Panc1 (cell line): ENCODE results near the gene MAST3. TPM values are rescaled to one million over a fixed set of nuclear protein-coding genes. Genes with fewer than 3 reads are reported as not detected.

ENCODE experiments used
- ATAC-seq: fragments of 200-7000 bp; cut with Tn5 transposase; 2 replicates; pipeline ENCODE4 v1.9.1; 2020; ENCODE audit warnings: mild to moderate bottlenecking, moderate library complexity
- BruUV-seq: library from RNA; stranded (reverse); fragments of 400-500 nt; replicated peaks from 2 replicates; lab custom pipeline; 2021; lab: Mats Ljungman, UMichigan
- CTCF ChIA-PET: fragments of 300-600 bp; sonication (Branson Sonifier 250); formaldehyde crosslinking; loops from one replicate; lab custom pipeline; 2022; ENCODE audit warnings: antibody characterized with exemption; lab: Charles Lee
- POLR2A ChIA-PET: fragments of 300-600 bp; sonication (Branson Sonifier 250); formaldehyde crosslinking; loops from one replicate; lab custom pipeline; 2022; ENCODE audit warnings: antibody characterized with exemption; lab: Charles Lee
- DNase-seq: peaks from one replicate; pipeline ENCODE4 v3.0.0-alpha.2; 2010; ENCODE audit warnings: low read depth, low spot score
- H3K27ac ChIP-seq: 2 replicates; pipeline ENCODE4 v1.5.1; 2011; ENCODE audit warnings: mild to moderate bottlenecking, low read length, inconsistent platforms
- H3K27me3 ChIP-seq: fragments of 200-500 bp; sonication (Bioruptor generic); 2 replicates; pipeline ENCODE4 v1.6.0; 2014; ENCODE audit warnings: low read length, inconsistent platforms; ENCODE audit not compliant: control insufficient read depth, insufficient read depth
- H3K36me3 ChIP-seq: fragments of 200-500 bp; sonication (Bioruptor generic); 2 replicates; pipeline ENCODE4 v1.5.1; 2014; ENCODE audit warnings: inconsistent platforms, mild to moderate bottlenecking, low read length, moderate library complexity; ENCODE audit not compliant: control insufficient read depth, insufficient read depth
- H3K4me1 ChIP-seq: 2 replicates; pipeline ENCODE4 v1.5.1; 2011; ENCODE audit warnings: inconsistent platforms, mild to moderate bottlenecking, low read length, moderate library complexity; ENCODE audit not compliant: control insufficient read depth, insufficient read depth
- H3K4me3 ChIP-seq, 2 experiments: 2 replicates each; pipeline ENCODE4 v1.5.1; 2011 to 2012; ENCODE audit warnings: low read depth in 2 of 2, low read length in 2 of 2, mild to moderate bottlenecking in 2 of 2, inconsistent platforms in 1 of 2, moderate library complexity in 1 of 2
- H3K9me3 ChIP-seq: fragments of 200-500 bp; sonication (Bioruptor generic); 2 replicates; pipeline ENCODE4 v1.5.1; 2014; ENCODE audit warnings: low read depth, mild to moderate bottlenecking, inconsistent platforms, low read length, moderate library complexity; ENCODE audit not compliant: control insufficient read depth, insufficient read depth
- POLR2AphosphoS5 ChIP-seq: IDR thresholded peaks from 2 replicates; pipeline ENCODE4 v1.6.1; 2012; ENCODE audit warnings: mild to moderate bottlenecking, low read depth, low read length, moderate library complexity
- SIN3A ChIP-seq: IDR thresholded peaks from 2 replicates; pipeline ENCODE4 v1.6.1; 2012; ENCODE audit warnings: low read depth, mild to moderate bottlenecking, low read length, moderate library complexity, borderline replicate concordance; ENCODE audit not compliant: insufficient read depth
- TCF7L2 ChIP-seq: IDR thresholded peaks from 2 replicates; pipeline ENCODE4 v1.6.1; 2011; ENCODE audit warnings: mild to moderate bottlenecking, low read depth, low read length, inconsistent platforms
- in situ Hi-C: cut with HindIII; loops from 2 replicates; pipeline ENCODE4 v1.10.0; 2016; ENCODE audit warnings: low sequenced_read_pairs, low pct_unique_long_range_greater_than_20kb
- intact Hi-C: fragments of 100-400 bp; cut with micrococcal nuclease; formaldehyde crosslinking; loops from one replicate; pipeline ENCODE4 v1.10.0; 2022; ENCODE audit not compliant: unreplicated experiment
- total RNA-seq: library from RNA; stranded (reverse); gene quantifications from one replicate; pipeline ENCODE4 v1.2.1, GENCODE V29; 2021; ENCODE audit not compliant: unreplicated experiment
- TF ChIP-seq, protein P1 (sequence below), 2 experiments: IDR thresholded peaks; 2 replicates each; pipeline ENCODE4 v1.6.1; 2011 to 2012; ENCODE audit warnings: low read depth in 2 of 2, control low read depth in 1 of 2, low read length in 1 of 2, mild to moderate bottlenecking in 1 of 2, moderate library complexity in 1 of 2; ENCODE audit not compliant: insufficient read depth in 1 of 2
- TF ChIP-seq, protein P2 (sequence below): fragments of 450-650 bp; IDR thresholded peaks from 2 replicates; pipeline ENCODE4 v1.5.1; 2017; ENCODE audit warnings: mild to moderate bottlenecking

MAST3 gene
- total RNA-seq, 1 experiment from 2014 or later: 13.1 TPM

DNA sequence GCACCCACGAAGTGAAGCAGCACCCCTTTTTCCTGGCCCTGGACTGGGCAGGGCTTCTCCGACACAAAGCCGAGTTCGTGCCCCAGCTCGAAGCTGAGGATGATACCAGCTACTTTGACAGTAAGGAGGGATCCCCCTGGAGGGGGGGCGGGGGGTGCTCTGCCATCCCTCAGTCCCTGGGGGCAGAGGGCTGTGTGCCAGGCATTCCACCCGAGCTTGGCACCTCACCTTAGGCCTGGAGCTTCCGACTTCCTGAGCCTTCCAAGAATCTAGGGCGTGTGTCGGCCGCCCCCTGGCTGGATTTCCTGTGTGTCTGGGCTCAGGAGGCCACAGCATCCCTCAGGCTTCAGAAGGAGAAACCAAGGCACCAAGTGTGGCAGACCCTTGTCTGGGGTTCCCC lies 39.7 kb downstream of the MAST3 start:
- CTCF ChIA-PET: no interaction called here

DNA sequence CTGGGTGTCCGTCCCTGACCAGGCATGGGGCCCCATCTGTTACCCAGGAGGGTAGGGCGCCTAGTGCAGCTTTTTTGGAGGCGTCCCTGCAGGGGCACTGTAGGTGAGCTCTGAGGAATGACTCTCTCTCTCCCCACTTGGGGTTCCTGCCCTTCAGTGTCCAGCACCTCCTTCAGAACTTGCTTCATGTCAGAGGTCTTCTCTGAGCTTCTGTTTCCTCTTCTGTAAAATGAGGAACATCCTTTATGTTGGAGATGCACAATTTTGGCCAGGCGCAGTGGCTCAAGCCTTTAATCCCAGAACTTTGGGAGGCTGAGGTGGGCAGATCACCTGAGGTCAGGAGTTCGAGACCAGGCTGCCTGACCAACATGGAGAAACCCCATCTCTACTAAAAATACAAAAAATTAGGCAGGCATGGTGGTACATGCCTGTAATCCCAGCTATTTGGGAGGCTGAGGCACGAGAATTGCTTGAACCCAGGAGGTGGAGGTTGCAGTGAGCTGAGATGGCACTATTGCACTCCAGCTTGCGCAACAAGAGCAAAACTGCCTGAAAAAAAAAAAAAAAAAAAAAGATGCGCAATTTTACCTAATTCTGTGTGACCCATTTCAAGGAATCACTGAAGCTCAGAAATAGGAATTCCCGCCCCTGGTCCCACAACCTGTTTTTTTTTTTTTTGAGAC lies 40.2 kb downstream of the MAST3 start:
- in situ Hi-C loops (no loop called here), intact Hi-C loops (no loop called here)
- ATAC-seq (no peak), DNase-seq (no peak)
- BruUV-seq: no TSS peak
- Histone ChIP-seq H3K4me1 (no peaks in the 10 kb centered on the region), H3K36me3 (no peaks in the 10 kb centered on the region), H3K27ac (no peak overlapping the region), H3K4me3 (no peak overlapping the region), H3K9me3 (no peaks in the 10 kb centered on the region), H3K27me3 (no peaks in the 10 kb centered on the region)
- ChIA-PET POLR2A (interaction anchor here (0.6 kb wide), 1 partner anchor 283 kb away, joined by 4 read pairs; no protein-coding TSS in a partner anchor), CTCF (interaction anchor here (0.6 kb wide), 1 partner anchor 40 kb away, joined by 3 read pairs; no protein-coding TSS in a partner anchor)
- TF ChIP-seq, protein P1, sequence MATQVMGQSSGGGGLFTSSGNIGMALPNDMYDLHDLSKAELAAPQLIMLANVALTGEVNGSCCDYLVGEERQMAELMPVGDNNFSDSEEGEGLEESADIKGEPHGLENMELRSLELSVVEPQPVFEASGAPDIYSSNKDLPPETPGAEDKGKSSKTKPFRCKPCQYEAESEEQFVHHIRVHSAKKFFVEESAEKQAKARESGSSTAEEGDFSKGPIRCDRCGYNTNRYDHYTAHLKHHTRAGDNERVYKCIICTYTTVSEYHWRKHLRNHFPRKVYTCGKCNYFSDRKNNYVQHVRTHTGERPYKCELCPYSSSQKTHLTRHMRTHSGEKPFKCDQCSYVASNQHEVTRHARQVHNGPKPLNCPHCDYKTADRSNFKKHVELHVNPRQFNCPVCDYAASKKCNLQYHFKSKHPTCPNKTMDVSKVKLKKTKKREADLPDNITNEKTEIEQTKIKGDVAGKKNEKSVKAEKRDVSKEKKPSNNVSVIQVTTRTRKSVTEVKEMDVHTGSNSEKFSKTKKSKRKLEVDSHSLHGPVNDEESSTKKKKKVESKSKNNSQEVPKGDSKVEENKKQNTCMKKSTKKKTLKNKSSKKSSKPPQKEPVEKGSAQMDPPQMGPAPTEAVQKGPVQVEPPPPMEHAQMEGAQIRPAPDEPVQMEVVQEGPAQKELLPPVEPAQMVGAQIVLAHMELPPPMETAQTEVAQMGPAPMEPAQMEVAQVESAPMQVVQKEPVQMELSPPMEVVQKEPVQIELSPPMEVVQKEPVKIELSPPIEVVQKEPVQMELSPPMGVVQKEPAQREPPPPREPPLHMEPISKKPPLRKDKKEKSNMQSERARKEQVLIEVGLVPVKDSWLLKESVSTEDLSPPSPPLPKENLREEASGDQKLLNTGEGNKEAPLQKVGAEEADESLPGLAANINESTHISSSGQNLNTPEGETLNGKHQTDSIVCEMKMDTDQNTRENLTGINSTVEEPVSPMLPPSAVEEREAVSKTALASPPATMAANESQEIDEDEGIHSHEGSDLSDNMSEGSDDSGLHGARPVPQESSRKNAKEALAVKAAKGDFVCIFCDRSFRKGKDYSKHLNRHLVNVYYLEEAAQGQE (IDR thresholded peaks at IDR 0.05; ENCODE audit: insufficient read depth in 1 of 2, low read depth in 2 of 2, low read length in 1 of 2): no peak
- TF ChIP-seq TCF7L2 (no peak), POLR2AphosphoS5 (no peak), SIN3A (no peak)
- TF ChIP-seq, protein P2, sequence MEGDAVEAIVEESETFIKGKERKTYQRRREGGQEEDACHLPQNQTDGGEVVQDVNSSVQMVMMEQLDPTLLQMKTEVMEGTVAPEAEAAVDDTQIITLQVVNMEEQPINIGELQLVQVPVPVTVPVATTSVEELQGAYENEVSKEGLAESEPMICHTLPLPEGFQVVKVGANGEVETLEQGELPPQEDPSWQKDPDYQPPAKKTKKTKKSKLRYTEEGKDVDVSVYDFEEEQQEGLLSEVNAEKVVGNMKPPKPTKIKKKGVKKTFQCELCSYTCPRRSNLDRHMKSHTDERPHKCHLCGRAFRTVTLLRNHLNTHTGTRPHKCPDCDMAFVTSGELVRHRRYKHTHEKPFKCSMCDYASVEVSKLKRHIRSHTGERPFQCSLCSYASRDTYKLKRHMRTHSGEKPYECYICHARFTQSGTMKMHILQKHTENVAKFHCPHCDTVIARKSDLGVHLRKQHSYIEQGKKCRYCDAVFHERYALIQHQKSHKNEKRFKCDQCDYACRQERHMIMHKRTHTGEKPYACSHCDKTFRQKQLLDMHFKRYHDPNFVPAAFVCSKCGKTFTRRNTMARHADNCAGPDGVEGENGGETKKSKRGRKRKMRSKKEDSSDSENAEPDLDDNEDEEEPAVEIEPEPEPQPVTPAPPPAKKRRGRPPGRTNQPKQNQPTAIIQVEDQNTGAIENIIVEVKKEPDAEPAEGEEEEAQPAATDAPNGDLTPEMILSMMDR: no peak

More for the DNA sequence above, 39.7 kb downstream of the MAST3 start:
- in situ Hi-C loops (no loop called here), intact Hi-C loops (no loop called here)
- no peaks in the 10 kb centered on the region for H3K9me3 ChIP-seq
- TF ChIP-seq POLR2AphosphoS5: no peak
- TF ChIP-seq TCF7L2: no peak
- TF ChIP-seq, protein P1 (IDR thresholded peaks at IDR 0.05; ENCODE audit: insufficient read depth in 1 of 2, low read depth in 2 of 2, low read length in 1 of 2): no peak
- no peaks in the 10 kb centered on the region for H3K4me1 ChIP-seq
- no peaks in the 10 kb centered on the region for H3K27me3 ChIP-seq
- no peak for ATAC-seq
- H3K4me3 ChIP-seq: no peak overlapping the region
- DNase-seq: no peak
- H3K27ac ChIP-seq: no peak overlapping the region
- no TSS peak for BruUV-seq
- POLR2A ChIA-PET: no interaction called here
- no peaks in the 10 kb centered on the region for H3K36me3 ChIP-seq
